ENCODE results near the gene SEMA5A. TPM values are rescaled to one million over a fixed set of nuclear protein-coding genes. Genes with fewer than 3 reads are reported as not detected.

The SEMA5A gene
- total and polyA plus RNA-seq, 2 donors (not counting 1 experiment from before 2014, with no cell fraction given): not detected

- WGBS (ENCODE audit: insufficient coverage): 80% methylated on average over 1 of the region's 2 CpGs
- no peak overlapping the region for H3K4me3 ChIP-seq (ENCODE audit: control extremely low read depth in 1 of 5, extremely low read depth in 1 of 5, insufficient read depth in 1 of 5, low read depth in 2 of 5, low read length in 4 of 5)
- POLR2A ChIA-PET: no interaction called here
- intact Hi-C loops (cut with micrococcal nuclease): no loop called here
- H4K20me1 ChIP-seq (ENCODE audit: control insufficient read depth, insufficient read depth, low read length, poor library complexity, severe bottlenecking): no peaks in the 10 kb centered on the region
- ATAC-seq (ENCODE audit: low read depth) (no peak), DNase-seq (no peak)
- no peaks in the 10 kb centered on the region for H3K27me3 ChIP-seq (replicated peaks in 1 of 4; ENCODE audit: control extremely low read depth in 1 of 4, control insufficient read depth in 3 of 4, insufficient read depth in 4 of 4, low read length in 3 of 4)
- H3K27ac Mint-ChIP-seq: no peak overlapping the region
- peaks cover 2% of the 10 kb centered on the region for H3K9me3 Mint-ChIP-seq (ENCODE audit: insufficient read depth)
- no peak overlapping the region for H3K27ac ChIP-seq (ENCODE audit: low read length in 2 of 2)
- H3K9ac ChIP-seq (ENCODE audit: low read length): no peak overlapping the region
- no peak for TF ChIP-seq EZH2 (IDR thresholded peaks at IDR 0.05; ENCODE audit: borderline replicate concordance, insufficient read depth, low read depth, low read length, poor library complexity, severe bottlenecking)
- no peak for TF ChIP-seq CTCF (IDR thresholded peaks at IDR 0.05)
- no peak overlapping the region for H3K4me3 Mint-ChIP-seq
- H3K9me3 ChIP-seq (ENCODE audit: control extremely low read depth in 1 of 3, control insufficient read depth in 2 of 3, insufficient read depth in 1 of 3, low read length in 2 of 3): no peaks in the 10 kb centered on the region
- H3K27me3 Mint-ChIP-seq: no peaks in the 10 kb centered on the region
- H3K4me1 ChIP-seq (ENCODE audit: control insufficient read depth in 2 of 2, insufficient read depth in 2 of 2, low read length in 2 of 2): no peaks in the 10 kb centered on the region
- H3K4me2 ChIP-seq (replicated peaks; ENCODE audit: low read depth, low read length, poor library complexity, severe bottlenecking): no peak overlapping the region
- H3K4me1 Mint-ChIP-seq: no peaks in the 10 kb centered on the region
- CTCF ChIA-PET: interaction anchor here (0.7 kb wide), 1 partner anchor 1193 kb away, joined by 3 read pairs; no protein-coding TSS in a partner anchor
- no peaks in the 10 kb centered on the region for H3K79me2 ChIP-seq (ENCODE audit: control insufficient read depth, insufficient read depth, low read length)
- H2AFZ ChIP-seq (ENCODE audit: insufficient read depth, low read depth, low read length, poor library complexity, severe bottlenecking): no peak overlapping the region
- H3K36me3 ChIP-seq (replicated peaks in 1 of 2; ENCODE audit: control extremely low read depth in 1 of 2, control insufficient read depth in 1 of 2, extremely low read depth in 1 of 2, insufficient read depth in 2 of 2, low read length in 1 of 2): no peaks in the 10 kb centered on the region
These were observed 175.6 kb downstream of the SEMA5A start for GRCh38 chr5:9370256-9370655.

- H3K27me3 Mint-ChIP-seq: no peaks in the 10 kb centered on the region
- intact Hi-C loops (cut with micrococcal nuclease): no loop called here
These were observed 180.4 kb downstream of the SEMA5A start for GRCh38 chr5:9365512-9365911.

More at GRCh38 chr5:9365512-9365911, 180.4 kb downstream of the SEMA5A start:
- WGBS (ENCODE audit: insufficient coverage): 78% methylated on average over 1 of the region's 1 CpG
- Histone ChIP-seq H3K9me3 (ENCODE audit: control extremely low read depth in 1 of 3, control insufficient read depth in 2 of 3, insufficient read depth in 1 of 3, low read length in 2 of 3) (no peaks in the 10 kb centered on the region), H3K27me3 (replicated peaks in 1 of 4; ENCODE audit: control extremely low read depth in 1 of 4, control insufficient read depth in 3 of 4, insufficient read depth in 4 of 4, low read length in 3 of 4) (no peaks in the 10 kb centered on the region), H3K4me1 (ENCODE audit: control insufficient read depth in 2 of 2, insufficient read depth in 2 of 2, low read length in 2 of 2) (no peaks in the 10 kb centered on the region), H2AFZ (ENCODE audit: insufficient read depth, low read depth, low read length, poor library complexity, severe bottlenecking) (no peak overlapping the region), H3K27ac (ENCODE audit: low read length in 2 of 2) (no peak overlapping the region), H3K36me3 (replicated peaks in 1 of 2; ENCODE audit: control extremely low read depth in 1 of 2, control insufficient read depth in 1 of 2, extremely low read depth in 1 of 2, insufficient read depth in 2 of 2, low read length in 1 of 2) (no peaks in the 10 kb centered on the region), H3K9ac (ENCODE audit: low read length) (no peak overlapping the region), H3K4me2 (replicated peaks; ENCODE audit: low read depth, low read length, poor library complexity, severe bottlenecking) (no peak overlapping the region), H4K20me1 (ENCODE audit: control insufficient read depth, insufficient read depth, low read length, poor library complexity, severe bottlenecking) (no peaks in the 10 kb centered on the region), H3K79me2 (ENCODE audit: control insufficient read depth, insufficient read depth, low read length) (no peaks in the 10 kb centered on the region), H3K4me3 (ENCODE audit: control extremely low read depth in 1 of 5, extremely low read depth in 1 of 5, insufficient read depth in 1 of 5, low read depth in 2 of 5, low read length in 4 of 5) (no peak overlapping the region)
- H3K27ac Mint-ChIP-seq: no peak overlapping the region
- no peak for TF ChIP-seq EZH2 (IDR thresholded peaks at IDR 0.05; ENCODE audit: borderline replicate concordance, insufficient read depth, low read depth, low read length, poor library complexity, severe bottlenecking)
- TF ChIP-seq CTCF (IDR thresholded peaks at IDR 0.05): no peak
- ChIA-PET POLR2A (no interaction called here), CTCF (no interaction called here)
- ATAC-seq (ENCODE audit: low read depth) (no peak), DNase-seq (no peak)
- H3K4me1 Mint-ChIP-seq: no peaks in the 10 kb centered on the region
- peaks cover 2% of the 10 kb centered on the region for H3K9me3 Mint-ChIP-seq (ENCODE audit: insufficient read depth)
- H3K4me3 Mint-ChIP-seq: no peak overlapping the region

Measured in B cell (primary cell).